Bronchial epithelial cell (primary cell): ENCODE data around the gene GMPPA. TPM values are rescaled to one million over a fixed set of nuclear protein-coding genes. Genes with fewer than 3 reads are reported as not detected.

Experiments
- DNase-seq: peaks from one replicate; pipeline ENCODE4 v3.0.0-alpha.2; 2010; ENCODE audit warnings: low read depth
- FAIRE-seq: peaks from 2 replicates; lab custom pipeline; 2011; peaks lifted over from hg19 to GRCh38; lab: Jason Lieb, UNC
- H3K27me3 ChIP-seq: 2 replicates; pipeline ENCODE4 v1.5.1; 2011; ENCODE audit warnings: low read length; ENCODE audit not compliant: control insufficient read depth, insufficient read depth
- H3K36me3 ChIP-seq: 2 replicates; pipeline ENCODE4 v1.5.1; 2011; ENCODE audit warnings: low read length; ENCODE audit not compliant: control insufficient read depth, insufficient read depth
- H3K4me3 ChIP-seq: 2 replicates; pipeline ENCODE4 v1.5.1; 2011; ENCODE audit warnings: mild to moderate bottlenecking, low read depth, low read length, control low read depth
- CTCF ChIP-seq: IDR thresholded peaks from 2 replicates; pipeline ENCODE4 v1.5.1; 2011; ENCODE audit warnings: mild to moderate bottlenecking, moderate library complexity, low read length, control low read depth, inconsistent platforms; ENCODE audit not compliant: insufficient read depth, severe bottlenecking
- total RNA-seq: library from RNA; depleted of rRNA; stranded (reverse); fragments of >200 nt; gene quantifications from 2 replicates; pipeline ENCODE4 v1.2.1, GENCODE V29; 2014

The GMPPA gene
- total RNA-seq, 1 donor from 2014 or later: 49.0 TPM

GRCh38 chr2:219475697-219476651 is 22.7 kb upstream of the GMPPA start:
- no peak for FAIRE-seq
- peak; percentile 43 for DNase-seq
- peak; percentile 93 for TF ChIP-seq CTCF
- Histone ChIP-seq H3K27me3 (peaks cover 2% of the 10 kb centered on the region), H3K4me3 (no peak overlapping the region), H3K36me3 (peaks cover 4% of the 10 kb centered on the region)

DNA sequence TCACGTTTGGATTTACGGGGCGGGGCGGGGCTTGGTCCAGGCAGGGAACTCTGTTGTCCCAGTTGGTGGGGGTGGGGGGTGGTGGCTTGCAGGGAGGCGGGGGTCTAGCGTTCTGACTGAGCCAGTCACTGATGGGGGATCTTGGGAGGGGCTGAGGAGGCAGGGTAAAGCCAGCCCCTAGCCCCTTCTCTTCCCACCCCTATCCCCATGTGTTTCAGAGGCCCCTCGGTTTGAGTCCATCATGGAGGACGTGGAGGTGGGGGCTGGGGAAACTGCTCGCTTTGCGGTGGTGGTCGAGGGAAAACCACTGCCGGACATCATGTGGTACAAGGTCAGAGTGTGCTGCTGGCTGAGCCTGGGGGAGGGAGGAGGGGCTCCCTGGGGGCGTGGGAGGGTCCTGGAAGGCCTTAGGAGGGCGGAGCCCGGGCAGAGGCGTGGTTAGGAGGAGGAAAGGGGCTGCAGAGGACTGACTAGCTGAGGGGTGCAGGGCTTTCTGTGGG is 22.0 kb upstream of the GMPPA start:
- no peak for TF ChIP-seq CTCF
- H3K36me3 ChIP-seq: peaks cover 4% of the 10 kb centered on the region
- H3K4me3 ChIP-seq: no peak overlapping the region
- FAIRE-seq: no peak
- DNase-seq: no peak
- peaks cover 2% of the 10 kb centered on the region for H3K27me3 ChIP-seq

DNA sequence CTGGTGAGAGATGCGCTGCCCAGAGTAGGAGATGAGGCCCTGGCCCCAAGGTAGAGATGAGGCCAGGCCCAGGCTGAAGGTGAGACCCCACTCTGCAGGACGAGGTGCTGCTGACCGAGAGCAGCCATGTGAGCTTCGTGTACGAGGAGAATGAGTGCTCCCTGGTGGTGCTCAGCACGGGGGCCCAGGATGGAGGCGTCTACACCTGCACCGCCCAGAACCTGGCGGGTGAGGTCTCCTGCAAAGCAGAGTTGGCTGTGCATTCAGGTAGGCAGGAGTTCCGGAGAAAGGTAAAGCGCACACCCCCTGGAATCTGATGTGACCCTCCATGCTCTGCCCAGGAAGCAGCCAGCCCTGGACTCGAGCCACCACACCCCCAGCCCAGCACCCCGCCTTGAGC is 21.5 kb upstream of the GMPPA start:
- no peak overlapping the region for H3K4me3 ChIP-seq
- no peak for TF ChIP-seq CTCF
- no peak for DNase-seq
- H3K36me3 ChIP-seq: peaks cover 4% of the 10 kb centered on the region
- no peak for FAIRE-seq
- peaks cover 2% of the 10 kb centered on the region for H3K27me3 ChIP-seq

DNA sequence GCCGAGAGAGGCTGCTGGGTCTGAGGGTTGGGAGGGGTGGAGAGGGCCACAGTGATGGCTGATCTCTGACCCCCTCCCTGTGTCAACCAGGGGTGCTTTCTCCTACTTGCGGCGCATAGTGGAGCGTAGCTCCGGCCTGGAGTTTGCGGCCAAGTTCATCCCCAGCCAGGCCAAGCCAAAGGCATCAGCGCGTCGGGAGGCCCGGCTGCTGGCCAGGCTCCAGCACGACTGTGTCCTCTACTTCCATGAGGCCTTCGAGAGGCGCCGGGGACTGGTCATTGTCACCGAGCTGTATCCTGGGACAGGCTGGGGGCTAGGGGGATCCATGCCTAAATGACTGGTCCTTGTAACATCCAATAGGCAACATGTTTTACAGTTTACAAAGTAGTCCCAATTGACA is 20.9 kb upstream of the GMPPA start:
- H3K36me3 ChIP-seq: peaks cover 4% of the 10 kb centered on the region
- DNase-seq: no peak
- TF ChIP-seq CTCF: no peak
- no peak overlapping the region for H3K4me3 ChIP-seq
- peaks cover 7% of the 10 kb centered on the region for H3K27me3 ChIP-seq
- no peak for FAIRE-seq

GRCh38 chr2:219478916-219479315 is 19.8 kb upstream of the GMPPA start:
- H3K4me3 ChIP-seq: no peak overlapping the region
- H3K36me3 ChIP-seq: no peaks in the 10 kb centered on the region
- FAIRE-seq: no peak
- H3K27me3 ChIP-seq: peaks cover 10% of the 10 kb centered on the region
- TF ChIP-seq CTCF: no peak
- no peak for DNase-seq

GRCh38 chr2:219480004-219480403 is 18.7 kb upstream of the GMPPA start:
- DNase-seq: no peak
- Histone ChIP-seq H3K4me3 (no peak overlapping the region), H3K36me3 (no peaks in the 10 kb centered on the region), H3K27me3 (peaks cover 21% of the 10 kb centered on the region)
- no peak for FAIRE-seq
- no peak for TF ChIP-seq CTCF
